ENCODE measurements around the gene NAV2.

- TF ChIP-seq CTCF (IDR thresholded peaks at IDR 0.05): no peak
- no peak for TF ChIP-seq POLR2A (IDR thresholded peaks at IDR 0.05)
Observed at GRCh38 chr11:19957294-19957943, 244.8 kb downstream of the NAV2 start.

Measured in testis (tissue), 2 donors.